Panc1 (cell line): ENCODE results near the gene PIGC. TPM values are rescaled to one million over a fixed set of nuclear protein-coding genes. Genes with fewer than 3 reads are reported as not detected.

ENCODE experiments used
- ATAC-seq: fragments of 200-7000 bp; cut with Tn5 transposase; 2 replicates; pipeline ENCODE4 v1.9.1; 2020; ENCODE audit warnings: mild to moderate bottlenecking, moderate library complexity
- BruUV-seq: library from RNA; stranded (reverse); fragments of 400-500 nt; replicated peaks from 2 replicates; lab custom pipeline; 2021; lab: Mats Ljungman, UMichigan
- CTCF ChIA-PET: fragments of 300-600 bp; sonication (Branson Sonifier 250); formaldehyde crosslinking; loops from one replicate; lab custom pipeline; 2022; ENCODE audit warnings: antibody characterized with exemption; lab: Charles Lee
- POLR2A ChIA-PET: fragments of 300-600 bp; sonication (Branson Sonifier 250); formaldehyde crosslinking; loops from one replicate; lab custom pipeline; 2022; ENCODE audit warnings: antibody characterized with exemption; lab: Charles Lee
- DNase-seq: peaks from one replicate; pipeline ENCODE4 v3.0.0-alpha.2; 2010; ENCODE audit warnings: low read depth, low spot score
- H3K27ac ChIP-seq: 2 replicates; pipeline ENCODE4 v1.5.1; 2011; ENCODE audit warnings: mild to moderate bottlenecking, low read length, inconsistent platforms
- H3K27me3 ChIP-seq: fragments of 200-500 bp; sonication (Bioruptor generic); 2 replicates; pipeline ENCODE4 v1.6.0; 2014; ENCODE audit warnings: low read length, inconsistent platforms; ENCODE audit not compliant: control insufficient read depth, insufficient read depth
- H3K36me3 ChIP-seq: fragments of 200-500 bp; sonication (Bioruptor generic); 2 replicates; pipeline ENCODE4 v1.5.1; 2014; ENCODE audit warnings: inconsistent platforms, mild to moderate bottlenecking, low read length, moderate library complexity; ENCODE audit not compliant: control insufficient read depth, insufficient read depth
- H3K4me1 ChIP-seq: 2 replicates; pipeline ENCODE4 v1.5.1; 2011; ENCODE audit warnings: inconsistent platforms, mild to moderate bottlenecking, low read length, moderate library complexity; ENCODE audit not compliant: control insufficient read depth, insufficient read depth
- H3K4me3 ChIP-seq, 2 experiments: 2 replicates each; pipeline ENCODE4 v1.5.1; 2011 to 2012; ENCODE audit warnings: low read depth in 2 of 2, low read length in 2 of 2, mild to moderate bottlenecking in 2 of 2, inconsistent platforms in 1 of 2, moderate library complexity in 1 of 2
- H3K9me3 ChIP-seq: fragments of 200-500 bp; sonication (Bioruptor generic); 2 replicates; pipeline ENCODE4 v1.5.1; 2014; ENCODE audit warnings: low read depth, mild to moderate bottlenecking, inconsistent platforms, low read length, moderate library complexity; ENCODE audit not compliant: control insufficient read depth, insufficient read depth
- CTCF ChIP-seq: fragments of 450-650 bp; IDR thresholded peaks from 2 replicates; pipeline ENCODE4 v1.5.1; 2017; ENCODE audit warnings: mild to moderate bottlenecking
- POLR2AphosphoS5 ChIP-seq: IDR thresholded peaks from 2 replicates; pipeline ENCODE4 v1.6.1; 2012; ENCODE audit warnings: mild to moderate bottlenecking, low read depth, low read length, moderate library complexity
- REST ChIP-seq, 2 experiments: IDR thresholded peaks; 2 replicates each; pipeline ENCODE4 v1.6.1; 2011 to 2012; ENCODE audit warnings: low read depth in 2 of 2, control low read depth in 1 of 2, low read length in 1 of 2, mild to moderate bottlenecking in 1 of 2, moderate library complexity in 1 of 2; ENCODE audit not compliant: insufficient read depth in 1 of 2
- SIN3A ChIP-seq: IDR thresholded peaks from 2 replicates; pipeline ENCODE4 v1.6.1; 2012; ENCODE audit warnings: low read depth, mild to moderate bottlenecking, low read length, moderate library complexity, borderline replicate concordance; ENCODE audit not compliant: insufficient read depth
- TCF7L2 ChIP-seq: IDR thresholded peaks from 2 replicates; pipeline ENCODE4 v1.6.1; 2011; ENCODE audit warnings: mild to moderate bottlenecking, low read depth, low read length, inconsistent platforms
- in situ Hi-C: cut with HindIII; loops from 2 replicates; pipeline ENCODE4 v1.10.0; 2016; ENCODE audit warnings: low sequenced_read_pairs, low pct_unique_long_range_greater_than_20kb
- intact Hi-C: fragments of 100-400 bp; cut with micrococcal nuclease; formaldehyde crosslinking; loops from one replicate; pipeline ENCODE4 v1.10.0; 2022; ENCODE audit not compliant: unreplicated experiment
- total RNA-seq: library from RNA; stranded (reverse); gene quantifications from one replicate; pipeline ENCODE4 v1.2.1, GENCODE V29; 2021; ENCODE audit not compliant: unreplicated experiment

PIGC gene
- total RNA-seq, 1 experiment from 2014 or later, result 23.6 TPM

- peak overlapping the region; percentile 7 to 29; a peak in 3 of 4 replicates for H3K4me3 ChIP-seq
These were observed 6.0 kb upstream of the PIGC start for GRCh38 chr1:172449585-172450523.

GRCh38 chr1:172448995-172449584 is 5.2 kb upstream of the PIGC start:
- H3K4me1 ChIP-seq, result peaks cover 32% of the 10 kb centered on the region
- H3K36me3 ChIP-seq, result no peaks in the 10 kb centered on the region
- DNase-seq (no peak), ATAC-seq (peak; percentile 59)
- no peak for TF ChIP-seq SIN3A
- no peak for TF ChIP-seq CTCF
- TF ChIP-seq POLR2AphosphoS5, result no peak
- TF ChIP-seq REST (IDR thresholded peaks at IDR 0.05; ENCODE audit: insufficient read depth in 1 of 2, low read depth in 2 of 2, low read length in 1 of 2), result no peak
- TF ChIP-seq TCF7L2, result no peak
- H3K9me3 ChIP-seq, result no peaks in the 10 kb centered on the region
- H3K27ac ChIP-seq, result peak overlapping the region; percentile 66
- H3K27me3 ChIP-seq, result no peaks in the 10 kb centered on the region
- no peak overlapping the region for H3K4me3 ChIP-seq
- in situ Hi-C loops (no loop called here), intact Hi-C loops (loop anchor here (5.0 kb wide), 2 partner anchors 83 to 447 kb away; partner anchors contain the start of gene SUCO)
- ChIA-PET POLR2A (no interaction called here), CTCF (interaction anchor here (1.0 kb wide), 2 partner anchors 83 to 271 kb away, joined by 3 to 8 read pairs; partner anchors contain the start of gene SUCO)
- no TSS peak for BruUV-seq

More at GRCh38 chr1:172449585-172450523, 6.0 kb upstream of the PIGC start:
- Histone ChIP-seq H3K36me3 (no peaks in the 10 kb centered on the region), H3K27ac (peak overlapping the region; percentile 65), H3K4me1 (peaks cover 28% of the 10 kb centered on the region), H3K9me3 (no peaks in the 10 kb centered on the region), H3K27me3 (no peaks in the 10 kb centered on the region)
- ChIA-PET POLR2A (no interaction called here), CTCF (interaction anchor here (1.0 to 1.2 kb wide), 3 partner anchors 83 to 270 kb away, joined by 3 to 8 read pairs (median 4); partner anchors contain the start of gene SUCO)
- TF ChIP-seq TCF7L2 (no peak), CTCF (peak; percentile 97)
- intact Hi-C loops, result loop anchor here (2.0 to 5.0 kb wide), 3 partner anchors 82 to 448 kb away; partner anchors contain the start of gene SUCO
- DNase-seq (peak; percentile 66), ATAC-seq (peak; percentile 95)
- BruUV-seq, result no TSS peak
- in situ Hi-C loops, result no loop called here
